ENCODE measurements around the gene KMT2A.

KMT2A gene

GRCh38 chr11:118497831-118498230, 61.5 kb downstream of the KMT2A start:
- TF ChIP-seq CTCF (IDR thresholded peaks at IDR 0.05; ENCODE audit: low read depth, low read length): no peak
- DNase-seq (ENCODE audit: extremely low read depth, low read depth): peak; percentile 18

GRCh38 chr11:118503216-118503615, 66.9 kb downstream of the KMT2A start:
- TF ChIP-seq CTCF (IDR thresholded peaks at IDR 0.05; ENCODE audit: low read depth, low read length): no peak
- DNase-seq (ENCODE audit: extremely low read depth, low read depth): no peak

GRCh38 chr11:118511601-118512000, 75.3 kb downstream of the KMT2A start:
- DNase-seq (ENCODE audit: extremely low read depth, low read depth): no peak
- no peak for TF ChIP-seq CTCF (IDR thresholded peaks at IDR 0.05; ENCODE audit: low read depth, low read length)

- DNase-seq (ENCODE audit: extremely low read depth, low read depth): no peak
- TF ChIP-seq CTCF (IDR thresholded peaks at IDR 0.05; ENCODE audit: low read depth, low read length): no peak
Observed at GRCh38 chr11:118514103-118514502, 77.8 kb downstream of the KMT2A start.

- no peak for TF ChIP-seq CTCF (IDR thresholded peaks at IDR 0.05; ENCODE audit: low read depth, low read length)
- DNase-seq (ENCODE audit: extremely low read depth, low read depth): no peak
Observed at GRCh38 chr11:118519549-118519948, 83.3 kb downstream of the KMT2A start.

GRCh38 chr11:118521892-118522311, 85.6 kb downstream of the KMT2A start:
- no peak for DNase-seq (ENCODE audit: extremely low read depth, low read depth)

GRCh38 chr11:118522571-118523072, 86.3 kb downstream of the KMT2A start:
- DNase-seq (ENCODE audit: extremely low read depth, low read depth): no peak
- TF ChIP-seq CTCF (IDR thresholded peaks at IDR 0.05; ENCODE audit: low read depth, low read length): peak; percentile 36

More at GRCh38 chr11:118521892-118522311, 85.6 kb downstream of the KMT2A start:
- no peak for TF ChIP-seq CTCF (IDR thresholded peaks at IDR 0.05; ENCODE audit: low read depth, low read length)

Data from AG09319 (cell line).